T-helper 22 cell (primary cell): ENCODE results near the gene BMERB1.
"Not testable (repeated sequence)": the region's sequence is repeated elsewhere in the genome, so short reads cannot be mapped to it uniquely, and the experiment has no call there.

ENCODE experiments used
- DNase-seq: peaks from one replicate; pipeline ENCODE4 v3.0.0-alpha.2; 2020; ENCODE audit warnings: low read depth

Gene BMERB1

GRCh38 chr16:15559176-15559575, 124.8 kb downstream of the BMERB1 start:
- DNase-seq, result no peak

GRCh38 chr16:15564604-15565339, 130.4 kb downstream of the BMERB1 start:
- DNase-seq, result no peak

- DNase-seq, result no peak
Observed at GRCh38 chr16:15566095-15566494, 131.7 kb downstream of the BMERB1 start.

GRCh38 chr16:15567823-15568222, 133.4 kb downstream of the BMERB1 start:
- no peak for DNase-seq

- not testable (repeated sequence) for DNase-seq
Observed at GRCh38 chr16:15570666-15571065, 136.3 kb downstream of the BMERB1 start.

- DNase-seq, result no peak
Observed at GRCh38 chr16:15571557-15571956, 137.2 kb downstream of the BMERB1 start.

GRCh38 chr16:15572329-15573001, 138.1 kb downstream of the BMERB1 start:
- no peak for DNase-seq

- DNase-seq, result no peak
Observed at GRCh38 chr16:15573274-15573895, 139.0 kb downstream of the BMERB1 start.

GRCh38 chr16:15573896-15574613, 139.7 kb downstream of the BMERB1 start:
- DNase-seq, result not testable (repeated sequence)

- DNase-seq, result no peak
Observed at GRCh38 chr16:15574614-15574948, 140.2 kb downstream of the BMERB1 start.

GRCh38 chr16:15575293-15576049, 141.1 kb downstream of the BMERB1 start:
- DNase-seq, result no peak

GRCh38 chr16:15576960-15577958, 142.9 kb downstream of the BMERB1 start:
- DNase-seq, result no peak

GRCh38 chr16:15578824-15579223, 144.4 kb downstream of the BMERB1 start:
- no peak for DNase-seq

- no peak for DNase-seq
Observed at GRCh38 chr16:15581127-15581815, 146.9 kb downstream of the BMERB1 start.

GRCh38 chr16:15583526-15583925, 149.1 kb downstream of the BMERB1 start:
- no peak for DNase-seq

GRCh38 chr16:15585956-15586355, 151.6 kb downstream of the BMERB1 start:
- no peak for DNase-seq

GRCh38 chr16:15586716-15587115, 152.3 kb downstream of the BMERB1 start:
- no peak for DNase-seq

- DNase-seq, result no peak
Observed at GRCh38 chr16:15587152-15587825, 152.9 kb downstream of the BMERB1 start.

- no peak for DNase-seq
Observed at GRCh38 chr16:15592324-15592723, 157.9 kb downstream of the BMERB1 start.
